Parathyroid adenoma (tissue), 2 donors: Measurements from ENCODE around the gene CPN1.

Experiments used
- H2AFZ ChIP-seq: fragments of 300-600 bp; sonication (generic); one replicate; pipeline ENCODE4 v1.7.0; 2017; ENCODE audit warnings: antibody characterized with exemption, mild to moderate bottlenecking
- H3K27ac ChIP-seq: fragments of 300-600 bp; sonication (generic); one replicate; pipeline ENCODE4 v1.7.0; 2017
- H3K27me3 ChIP-seq: fragments of 300-600 bp; sonication (generic); one replicate; pipeline ENCODE4 v1.7.0; 2017; ENCODE audit warnings: low read length; ENCODE audit not compliant: control insufficient read depth, insufficient read depth
- H3K36me3 ChIP-seq: fragments of 300-600 bp; sonication (generic); one replicate; pipeline ENCODE4 v1.7.0; 2017; ENCODE audit warnings: low read length; ENCODE audit not compliant: control insufficient read depth, insufficient read depth
- H3K4me1 ChIP-seq: fragments of 300-600 bp; sonication (generic); one replicate; pipeline ENCODE4 v1.7.0; 2017; ENCODE audit warnings: control low read depth
- H3K4me2 ChIP-seq: fragments of 300-600 bp; sonication (generic); one replicate; pipeline ENCODE4 v1.7.0; 2017; ENCODE audit warnings: low read length
- H3K4me3 ChIP-seq: fragments of 300-600 bp; sonication (generic); one replicate; pipeline ENCODE4 v1.7.0; 2017; ENCODE audit warnings: low read depth, low read length
- H3K79me2 ChIP-seq: fragments of 300-600 bp; sonication (generic); one replicate; pipeline ENCODE4 v1.7.0; 2017; ENCODE audit warnings: control low read depth
- H3K9ac ChIP-seq: fragments of 300-600 bp; sonication (generic); one replicate; pipeline ENCODE4 v1.7.0; 2017; ENCODE audit warnings: mild to moderate bottlenecking
- H3K9me3 ChIP-seq: fragments of 300-600 bp; sonication (generic); one replicate; pipeline ENCODE4 v1.7.0; 2017; ENCODE audit warnings: low read length; ENCODE audit not compliant: control insufficient read depth
- CTCF ChIP-seq: fragments of 300-600 bp; sonication (generic); IDR thresholded peaks from one replicate; pipeline ENCODE4 v1.7.0; 2017; ENCODE audit warnings: antibody characterized with exemption, mild to moderate bottlenecking
- donor health status: primary hyperparathyroidism.

CPN1 gene

GRCh38 chr10:100071529-100071928, 10.1 kb downstream of the CPN1 start:
- H3K9me3 ChIP-seq: no peaks in the 10 kb centered on the region
- H3K4me3 ChIP-seq: no peak overlapping the region
- no peak for TF ChIP-seq CTCF
- H3K4me1 ChIP-seq: no peaks in the 10 kb centered on the region
- no peak overlapping the region for H3K27ac ChIP-seq
- H3K9ac ChIP-seq: no peak overlapping the region
- H3K79me2 ChIP-seq: no peaks in the 10 kb centered on the region
- H3K4me2 ChIP-seq: no peak overlapping the region
- H3K27me3 ChIP-seq: no peaks in the 10 kb centered on the region
- H3K36me3 ChIP-seq: no peaks in the 10 kb centered on the region
- H2AFZ ChIP-seq: no peak overlapping the region

- Histone ChIP-seq H3K4me1 (no peaks in the 10 kb centered on the region), H3K4me2 (no peak overlapping the region), H3K4me3 (no peak overlapping the region), H2AFZ (no peak overlapping the region), H3K9me3 (no peaks in the 10 kb centered on the region), H3K79me2 (no peaks in the 10 kb centered on the region), H3K27me3 (no peaks in the 10 kb centered on the region), H3K36me3 (no peaks in the 10 kb centered on the region), H3K9ac (no peak overlapping the region), H3K27ac (no peak overlapping the region)
- no peak for TF ChIP-seq CTCF
Observed at GRCh38 chr10:100067466-100067865, 14.2 kb downstream of the CPN1 start.

- H3K4me2 ChIP-seq: no peak overlapping the region
- no peaks in the 10 kb centered on the region for H3K36me3 ChIP-seq
Observed at GRCh38 chr10:100065084-100065660, 16.5 kb downstream of the CPN1 start.

DNA sequence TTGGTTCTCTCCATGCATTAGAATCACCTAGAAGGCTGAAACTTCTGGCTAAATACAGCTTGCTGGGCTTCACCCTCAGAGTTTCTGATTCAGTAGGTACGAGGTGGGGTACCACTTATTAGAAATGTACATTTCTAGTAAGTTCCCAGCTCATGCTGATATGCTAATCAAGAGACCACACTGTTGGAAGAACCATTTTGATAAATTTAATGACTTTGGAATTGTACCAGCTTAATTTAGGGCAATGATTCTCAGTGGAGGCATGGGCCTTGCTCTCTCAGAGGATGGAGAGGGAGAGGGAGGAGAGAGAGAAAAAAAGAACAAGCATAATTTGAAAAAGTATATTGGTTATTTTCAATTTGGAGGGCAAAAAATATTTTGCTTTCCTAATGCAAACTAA, 20.3 kb downstream of the CPN1 start:
- no peak overlapping the region for H3K27ac ChIP-seq
- H3K4me3 ChIP-seq: no peak overlapping the region
- no peak for TF ChIP-seq CTCF
- no peak overlapping the region for H3K4me2 ChIP-seq
- H3K36me3 ChIP-seq: no peaks in the 10 kb centered on the region
- no peaks in the 10 kb centered on the region for H3K4me1 ChIP-seq
- H2AFZ ChIP-seq: no peak overlapping the region
- no peaks in the 10 kb centered on the region for H3K79me2 ChIP-seq
- no peak overlapping the region for H3K9ac ChIP-seq
- H3K9me3 ChIP-seq: no peaks in the 10 kb centered on the region
- H3K27me3 ChIP-seq: no peaks in the 10 kb centered on the region

More at GRCh38 chr10:100065084-100065660, 16.5 kb downstream of the CPN1 start:
- no peak overlapping the region for H2AFZ ChIP-seq
- no peak for TF ChIP-seq CTCF
- H3K9ac ChIP-seq: no peak overlapping the region
- no peaks in the 10 kb centered on the region for H3K9me3 ChIP-seq
- H3K79me2 ChIP-seq: no peaks in the 10 kb centered on the region
- no peaks in the 10 kb centered on the region for H3K27me3 ChIP-seq
- H3K27ac ChIP-seq: no peak overlapping the region
- no peaks in the 10 kb centered on the region for H3K4me1 ChIP-seq
- H3K4me3 ChIP-seq: no peak overlapping the region

DNA sequence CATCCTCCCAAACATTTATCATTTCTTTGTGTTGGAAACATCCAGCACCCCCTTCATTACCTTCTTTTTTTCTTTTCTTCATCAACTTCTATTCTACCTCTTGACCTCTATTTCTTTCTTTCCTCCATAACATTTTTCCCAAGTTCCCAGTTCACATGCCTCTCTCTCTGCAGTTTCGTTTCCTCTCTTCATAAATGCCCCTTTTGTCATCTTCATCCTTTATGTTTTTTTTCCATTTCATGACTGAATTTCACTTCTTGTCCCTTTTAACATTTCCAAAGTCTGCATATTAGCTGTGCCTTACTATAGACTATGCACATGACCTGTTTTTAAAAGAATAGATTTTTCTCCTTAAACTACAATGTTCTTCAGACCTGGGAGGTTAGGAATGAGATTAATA, 23.7 kb downstream of the CPN1 start:
- no peak overlapping the region for H3K9ac ChIP-seq
- H3K4me1 ChIP-seq: no peaks in the 10 kb centered on the region
- no peaks in the 10 kb centered on the region for H3K79me2 ChIP-seq
- no peak for TF ChIP-seq CTCF
- H2AFZ ChIP-seq: no peak overlapping the region
- H3K4me2 ChIP-seq: no peak overlapping the region
- no peaks in the 10 kb centered on the region for H3K36me3 ChIP-seq
- no peak overlapping the region for H3K4me3 ChIP-seq
- no peaks in the 10 kb centered on the region for H3K27me3 ChIP-seq
- no peaks in the 10 kb centered on the region for H3K9me3 ChIP-seq
- no peak overlapping the region for H3K27ac ChIP-seq
